DND-41 (cell line): Measurements from ENCODE around the gene CAPN1.

Source experiments
- ATAC-seq: fragments of 200-7000 bp; cut with Tn5 transposase; 3 replicates; pipeline ENCODE4 v1.9.1; 2021; ENCODE audit warnings: low read depth; ENCODE audit not compliant: insufficient read depth
- DNase-seq: peaks from one replicate; pipeline ENCODE4 v3.0.0-alpha.2; 2020
- H2AFZ ChIP-seq: 2 replicates; pipeline ENCODE4 v1.6.0; 2012; ENCODE audit warnings: low read depth, low read length
- H3K27ac ChIP-seq: 2 replicates; pipeline ENCODE4 v1.5.1; 2012; ENCODE audit warnings: low read length, inconsistent platforms
- H3K27me3 ChIP-seq: fragments of 200-600 bp; sonication (generic); 2 replicates; pipeline ENCODE4 v1.6.0; 2012; ENCODE audit warnings: low read length, mild to moderate bottlenecking, inconsistent platforms; ENCODE audit not compliant: insufficient read depth, poor library complexity
- H3K36me3 ChIP-seq: 2 replicates; pipeline ENCODE4 v1.5.1; 2012; ENCODE audit warnings: low read length, inconsistent platforms; ENCODE audit not compliant: insufficient read depth
- H3K4me1 ChIP-seq: 2 replicates; pipeline ENCODE4 v1.5.1; 2012; ENCODE audit warnings: mild to moderate bottlenecking, low read length; ENCODE audit not compliant: insufficient read depth
- H3K4me2 ChIP-seq: 2 replicates; pipeline ENCODE4 v1.6.0; 2012; ENCODE audit warnings: mild to moderate bottlenecking, moderate library complexity, low read length, inconsistent platforms; ENCODE audit not compliant: insufficient read depth
- H3K4me3 ChIP-seq, 2 experiments: fragments of 200-600 bp in 1 of 2; shearing (Covaris generic) in 1 of 2; 2 replicates each; pipeline ENCODE4 v1.5.1; 2012 to 2016; ENCODE audit warnings: inconsistent platforms in 2 of 2, low read length in 2 of 2, mild to moderate bottlenecking in 2 of 2, low read depth in 1 of 2, moderate library complexity in 1 of 2
- H3K79me2 ChIP-seq: 2 replicates; pipeline ENCODE4 v1.6.0; 2012; ENCODE audit warnings: low read length, inconsistent platforms; ENCODE audit not compliant: insufficient read depth
- H3K9ac ChIP-seq: 2 replicates; pipeline ENCODE4 v1.6.0; 2012; ENCODE audit warnings: low read depth, mild to moderate bottlenecking, inconsistent platforms, low read length, moderate library complexity
- H3K9me3 ChIP-seq: 2 replicates; pipeline ENCODE4 v1.5.1; 2012; ENCODE audit warnings: low read length, moderate library complexity, mild to moderate bottlenecking, inconsistent platforms; ENCODE audit not compliant: insufficient read depth, severe bottlenecking
- H4K20me1 ChIP-seq: 2 replicates; pipeline ENCODE4 v1.6.0; 2012; ENCODE audit warnings: low read length; ENCODE audit not compliant: insufficient read depth
- CTCF ChIP-seq: IDR thresholded peaks from 2 replicates; pipeline ENCODE4 v1.5.1; 2012; ENCODE audit warnings: borderline replicate concordance, low read length, moderate library complexity, mild to moderate bottlenecking; ENCODE audit not compliant: poor library complexity, severe bottlenecking; ENCODE audit errors: extremely low read depth
- EZH2 ChIP-seq: IDR thresholded peaks from 3 replicates; pipeline ENCODE4 v1.6.1; 2012; ENCODE audit warnings: borderline replicate concordance, low read depth, mild to moderate bottlenecking, moderate library complexity, low read length, inconsistent platforms; ENCODE audit not compliant: severe bottlenecking

Gene CAPN1

GRCh38 chr11:65156926-65157325 is 24.8 kb upstream of the CAPN1 start:
- TF ChIP-seq EZH2: no peak
- TF ChIP-seq CTCF: no peak
- Histone ChIP-seq H3K4me3 (no peak overlapping the region), H3K4me2 (no peak overlapping the region), H3K9me3 (no peaks in the 10 kb centered on the region), H3K79me2 (no peaks in the 10 kb centered on the region), H3K4me1 (no peaks in the 10 kb centered on the region), H4K20me1 (no peaks in the 10 kb centered on the region), H2AFZ (no peak overlapping the region), H3K27me3 (peaks cover 6% of the 10 kb centered on the region), H3K9ac (no peak overlapping the region), H3K36me3 (no peaks in the 10 kb centered on the region), H3K27ac (no peak overlapping the region)
- ATAC-seq (no peak), DNase-seq (no peak)

GRCh38 chr11:65157336-65157735 is 24.4 kb upstream of the CAPN1 start:
- Histone ChIP-seq H3K4me1 (no peaks in the 10 kb centered on the region), H3K79me2 (no peaks in the 10 kb centered on the region), H3K27me3 (peaks cover 6% of the 10 kb centered on the region), H3K4me2 (no peak overlapping the region), H3K27ac (no peak overlapping the region), H3K9me3 (no peaks in the 10 kb centered on the region), H3K4me3 (no peak overlapping the region), H3K36me3 (no peaks in the 10 kb centered on the region), H2AFZ (no peak overlapping the region), H3K9ac (no peak overlapping the region), H4K20me1 (no peaks in the 10 kb centered on the region)
- DNase-seq: no peak
- no peak for TF ChIP-seq CTCF
- TF ChIP-seq EZH2: no peak
- no peak for ATAC-seq

GRCh38 chr11:65159012-65159411 is 22.7 kb upstream of the CAPN1 start:
- DNase-seq (no peak), ATAC-seq (no peak)
- Histone ChIP-seq H4K20me1 (no peaks in the 10 kb centered on the region), H3K4me3 (no peak overlapping the region), H3K4me1 (no peaks in the 10 kb centered on the region), H3K36me3 (no peaks in the 10 kb centered on the region), H3K9me3 (no peaks in the 10 kb centered on the region), H2AFZ (no peak overlapping the region), H3K27me3 (peaks cover 6% of the 10 kb centered on the region), H3K4me2 (no peak overlapping the region), H3K27ac (no peak overlapping the region), H3K79me2 (no peaks in the 10 kb centered on the region), H3K9ac (no peak overlapping the region)
- no peak for TF ChIP-seq CTCF
- no peak for TF ChIP-seq EZH2

GRCh38 chr11:65160643-65161042 is 21.1 kb upstream of the CAPN1 start:
- no peak for ATAC-seq
- H3K27ac ChIP-seq: no peak overlapping the region
- no peak overlapping the region for H2AFZ ChIP-seq
- peaks cover 6% of the 10 kb centered on the region for H3K27me3 ChIP-seq
- no peaks in the 10 kb centered on the region for H3K36me3 ChIP-seq
- H3K4me1 ChIP-seq: no peaks in the 10 kb centered on the region
- no peak overlapping the region for H3K4me2 ChIP-seq
- no peak for TF ChIP-seq EZH2
- TF ChIP-seq CTCF: no peak
- no peak overlapping the region for H3K4me3 ChIP-seq
- no peak overlapping the region for H3K9ac ChIP-seq
- H3K9me3 ChIP-seq: no peaks in the 10 kb centered on the region
- no peak for DNase-seq
- H3K79me2 ChIP-seq: no peaks in the 10 kb centered on the region
- H4K20me1 ChIP-seq: no peaks in the 10 kb centered on the region
